T-cell (primary cell): ENCODE results near the gene CENPW. TPM values are rescaled to one million over a fixed set of nuclear protein-coding genes. Genes with fewer than 3 reads are reported as not detected.

Source experiments
- ATAC-seq, 4 experiments: fragments of 200-7000 bp in 3 of 4; fragments of 150-1000 bp in 1 of 4; cut with Tn5 transposase; replicated peaks in 1 of 4; 1 replicate in 3 of 4; 2 replicates in 1 of 4; pipeline ENCODE4 v1.10.0; 2021; ENCODE audit warnings: moderate library complexity in 3 of 4, mild to moderate bottlenecking in 2 of 4, moderate number of reproducible peaks in 1 of 4
- CTCF ChIA-PET, 2 donors: fragments of 300-600 bp; sonication (Branson Sonifier 250); formaldehyde crosslinking; loops; one replicate each; lab custom pipeline; 2022; ENCODE audit warnings: antibody characterized with exemption in 2 of 2; lab: Charles Lee
- POLR2A ChIA-PET, 2 donors: fragments of 300-600 bp; sonication (Branson Sonifier 250); formaldehyde crosslinking; loops; one replicate each; lab custom pipeline; 2022; ENCODE audit warnings: antibody characterized with exemption in 2 of 2; lab: Charles Lee
- DNase-seq, 35 experiments: peaks; one replicate each; pipeline versions ENCODE4 v3.0.0 to v3.0.0-alpha.2; 2013 to 2023
- H3K27ac ChIP-seq: one replicate; pipeline ENCODE4 v1.5.1; 2013; ENCODE audit warnings: low read length
- H3K27me3 ChIP-seq, 2 experiments: replicated peaks in 1 of 2; 1 replicate in 1 of 2; 2 replicates in 1 of 2; pipeline versions ENCODE4 v1.6.1 to v1.7.0; 2013; ENCODE audit warnings: low read length in 1 of 2, mixed read lengths in 1 of 2; ENCODE audit not compliant: control insufficient read depth in 2 of 2, insufficient read depth in 2 of 2; ENCODE audit errors: extremely low read depth in 1 of 2
- H3K36me3 ChIP-seq, 2 donors: 1 replicate in 1 of 2; 2 replicates in 1 of 2; pipeline versions ENCODE4 v1.6.1 to v1.7.0; 2013; ENCODE audit warnings: low read length in 1 of 2; ENCODE audit not compliant: control insufficient read depth in 2 of 2, insufficient read depth in 1 of 2; ENCODE audit errors: extremely low read depth in 1 of 2
- H3K4me1 ChIP-seq, 2 experiments: 1 replicate in 1 of 2; 2 replicates in 1 of 2; pipeline versions ENCODE4 v1.6.1 to v1.7.0; 2013; ENCODE audit warnings: low read length in 2 of 2, mixed read lengths in 1 of 2; ENCODE audit not compliant: insufficient read depth in 2 of 2, control insufficient read depth in 1 of 2; ENCODE audit errors: extremely low read depth in 1 of 2
- H3K4me3 ChIP-seq, 2 donors: 1 replicate in 1 of 2; 2 replicates in 1 of 2; pipeline versions ENCODE4 v1.5.1 to v1.7.0; 2013; ENCODE audit warnings: mild to moderate bottlenecking in 2 of 2, low read length in 1 of 2, moderate library complexity in 1 of 2; ENCODE audit not compliant: control insufficient read depth in 1 of 2; ENCODE audit errors: extremely low read depth in 1 of 2
- H3K9me3 ChIP-seq: 2 replicates; pipeline ENCODE4 v1.7.0; 2013
- H3K27ac Mint-ChIP-seq, 2 donors: one replicate each; pipeline ENCODE4 v1.8.0; 2020 to 2021; ENCODE audit warnings: mild to moderate bottlenecking in 2 of 2, mixed read lengths in 2 of 2
- H3K27me3 Mint-ChIP-seq, 2 donors: one replicate each; pipeline ENCODE4 v1.8.0; 2021 to 2022; ENCODE audit warnings: mixed read lengths in 2 of 2
- H3K36me3 Mint-ChIP-seq: one replicate; pipeline ENCODE4 v1.8.0; 2021; ENCODE audit warnings: mixed read lengths
- H3K4me1 Mint-ChIP-seq, 3 donors: one replicate each; pipeline ENCODE4 v1.8.0; 2020 to 2022; ENCODE audit warnings: mixed read lengths in 3 of 3, mild to moderate bottlenecking in 1 of 3
- H3K4me3 Mint-ChIP-seq, 3 donors: one replicate each; pipeline ENCODE4 v1.8.0; 2020 to 2022; ENCODE audit warnings: mild to moderate bottlenecking in 3 of 3, mixed read lengths in 3 of 3, moderate library complexity in 3 of 3
- H3K9me3 Mint-ChIP-seq, 3 donors: one replicate each; pipeline ENCODE4 v1.8.0; 2020 to 2022; ENCODE audit warnings: mixed read lengths in 3 of 3
- WGBS: methylation state at CpG from one replicate; pipeline ENCODE4 v1.1.5; 2013; ENCODE audit warnings: missing lambda C conversion rate; ENCODE audit not compliant: insufficient coverage; 5-methylcytosine and 5-hydroxymethylcytosine counted together
- total RNA-seq, 35 experiments: library from RNA in 6 of 35; stranded (reverse) in 6 of 35; fragments of 120-200 nt in 1 of 35; gene quantifications; one replicate each; pipeline versions ENCODE4 v1.2.1 to v1.2.4 and lab custom pipeline; 2013 to 2026

The CENPW gene
- total RNA-seq, 5 donors from 2014 or later (not counting 1 experiment from before 2014, with no cell fraction given), result 1.2 to 4.1 (median 1.9) TPM

- ATAC-seq, result no peak
- Histone ChIP-seq H3K4me1 (peaks cover 7 to 16% of the 10 kb centered on the region in 2 experiments), H3K4me3 (no peak overlapping the region), H3K27me3 (no peaks in the 10 kb centered on the region), H3K36me3 (no peaks in the 10 kb centered on the region), H3K27ac (no peak overlapping the region), H3K9me3 (no peaks in the 10 kb centered on the region)
- Mint-ChIP-seq H3K4me1 (peaks cover 7 to 12% (median 10%) of the 10 kb centered on the region in 3 donors), H3K27me3 (no peaks in the 10 kb centered on the region), H3K4me3 (no peak overlapping the region), H3K27ac (no peak overlapping the region), H3K9me3 (no peaks in the 10 kb centered on the region), H3K36me3 (no peaks in the 10 kb centered on the region)
- POLR2A ChIA-PET, result no interaction called here
- CTCF ChIA-PET, result interaction anchor here in 1 of 2 donors (0.6 kb wide), 1 partner anchor 46 kb away, joined by 4 read pairs; no protein-coding TSS in a partner anchor
- no peak for DNase-seq
- WGBS, result 84% methylated on average over 3 of the region's 3 CpGs
These were observed 2.6 kb upstream of the CENPW start for GRCh38 chr6:126337323-126337722.

DNA sequence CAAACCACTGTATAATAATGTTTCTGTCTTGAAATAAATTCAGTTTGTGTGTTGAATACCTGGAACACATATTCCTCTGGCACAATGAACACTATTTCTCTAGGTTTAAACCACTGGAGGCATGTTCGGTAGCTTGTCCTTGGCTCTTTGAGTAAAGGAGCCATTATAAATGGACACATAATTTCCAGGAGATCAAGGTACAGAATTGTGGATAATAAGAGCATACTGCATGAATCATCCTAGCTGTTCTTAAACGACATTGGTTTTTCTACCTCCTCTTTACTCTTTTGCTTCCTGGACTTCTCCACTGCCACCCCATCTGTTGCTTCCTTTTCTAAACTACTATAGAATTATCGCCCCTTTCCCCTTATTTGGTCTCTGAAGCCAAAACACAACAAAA lies 1.2 kb downstream of the CENPW start:
- Mint-ChIP-seq H3K36me3 (no peaks in the 10 kb centered on the region), H3K9me3 (no peaks in the 10 kb centered on the region), H3K4me1 (peaks cover 7 to 12% (median 10%) of the 10 kb centered on the region in 3 donors), H3K4me3 (no peak overlapping the region), H3K27me3 (no peaks in the 10 kb centered on the region), H3K27ac (no peak overlapping the region)
- Histone ChIP-seq H3K36me3 (no peaks in the 10 kb centered on the region), H3K9me3 (no peaks in the 10 kb centered on the region), H3K27ac (no peak overlapping the region), H3K4me3 (no peak overlapping the region), H3K27me3 (no peaks in the 10 kb centered on the region), H3K4me1 (peaks cover 7 to 16% of the 10 kb centered on the region in 2 experiments)
- CTCF ChIA-PET, result no interaction called here
- WGBS, result 79% methylated on average over 2 of the region's 3 CpGs
- ATAC-seq (no peak), DNase-seq (no peak)
- POLR2A ChIA-PET, result no interaction called here

GRCh38 chr6:126344181-126344580 lies 4.3 kb downstream of the CENPW start:
- Histone ChIP-seq H3K27ac (no peak overlapping the region), H3K9me3 (no peaks in the 10 kb centered on the region), H3K27me3 (no peaks in the 10 kb centered on the region), H3K4me3 (no peak overlapping the region), H3K36me3 (no peaks in the 10 kb centered on the region), H3K4me1 (peaks cover 7 to 9% of the 10 kb centered on the region in 2 experiments)
- Mint-ChIP-seq H3K9me3 (no peaks in the 10 kb centered on the region), H3K4me3 (no peak overlapping the region), H3K27me3 (no peaks in the 10 kb centered on the region), H3K27ac (no peak overlapping the region), H3K36me3 (no peaks in the 10 kb centered on the region), H3K4me1 (peaks cover 7 to 12% (median 10%) of the 10 kb centered on the region in 3 donors)
- ChIA-PET POLR2A (no interaction called here), CTCF (interaction anchor here in 1 of 2 donors (0.6 kb wide), 1 partner anchor 304 kb away, joined by 5 read pairs; no protein-coding TSS in a partner anchor)
- no peak for ATAC-seq
- no peak for DNase-seq

- 100% methylated on average over 1 of the region's 1 CpG for whole genome bisulfite sequencing
- no peak for ATAC-seq
These were observed 12.0 kb downstream of the CENPW start for GRCh38 chr6:126351960-126352359.

DNA sequence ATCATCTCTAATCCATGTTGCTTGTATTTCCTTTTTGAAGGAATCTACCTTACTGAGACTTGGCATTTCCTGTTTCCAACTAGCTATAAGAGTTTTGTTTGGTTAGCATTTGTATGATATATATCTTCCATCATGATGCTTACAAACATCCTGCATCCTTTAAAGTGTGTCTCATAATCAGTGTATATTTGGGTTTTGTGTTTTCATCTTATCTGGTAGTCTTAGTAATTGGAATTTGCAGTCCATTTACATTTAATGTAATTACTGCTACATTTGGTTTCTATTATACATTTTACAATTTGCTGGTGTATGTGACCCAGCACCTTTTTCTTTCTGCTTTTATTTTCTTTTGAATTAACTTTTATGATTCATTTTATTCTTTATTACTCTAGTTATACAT lies 12.6 kb downstream of the CENPW start:
- Histone ChIP-seq H3K27me3 (no peaks in the 10 kb centered on the region), H3K4me1 (peaks cover 0 to 3% of the 10 kb centered on the region in 2 experiments), H3K4me3 (no peak overlapping the region), H3K9me3 (no peaks in the 10 kb centered on the region), H3K36me3 (no peaks in the 10 kb centered on the region), H3K27ac (no peak overlapping the region)
- Mint-ChIP-seq H3K27me3 (no peaks in the 10 kb centered on the region), H3K9me3 (peaks cover 0 to 12% (median 8%) of the 10 kb centered on the region in 3 donors), H3K4me1 (no peaks in the 10 kb centered on the region), H3K4me3 (no peak overlapping the region), H3K27ac (no peak overlapping the region), H3K36me3 (no peaks in the 10 kb centered on the region)
- ATAC-seq, result no peak
- ChIA-PET POLR2A (no interaction called here), CTCF (no interaction called here)
- no peak for DNase-seq

More at GRCh38 chr6:126351960-126352359, 12.0 kb downstream of the CENPW start:
- no peaks in the 10 kb centered on the region for H3K9me3 ChIP-seq
- no peaks in the 10 kb centered on the region for H3K36me3 ChIP-seq
- no peaks in the 10 kb centered on the region for H3K27me3 ChIP-seq
- H3K4me3 Mint-ChIP-seq, result no peak overlapping the region
- POLR2A ChIA-PET, result no interaction called here
- no peak overlapping the region for H3K27ac ChIP-seq
- no peaks in the 10 kb centered on the region for H3K36me3 Mint-ChIP-seq
- CTCF ChIA-PET, result no interaction called here
- H3K9me3 Mint-ChIP-seq, result peaks cover 0 to 8% (median 4%) of the 10 kb centered on the region in 3 donors
- H3K27me3 Mint-ChIP-seq, result no peaks in the 10 kb centered on the region
- H3K4me1 ChIP-seq, result peaks cover 0 to 3% of the 10 kb centered on the region in 2 experiments
- H3K27ac Mint-ChIP-seq, result no peak overlapping the region
- no peaks in the 10 kb centered on the region for H3K4me1 Mint-ChIP-seq
- no peak for DNase-seq
- no peak overlapping the region for H3K4me3 ChIP-seq

GRCh38 chr6:126356526-126356925 lies 16.6 kb downstream of the CENPW start:
- POLR2A ChIA-PET, result no interaction called here
- H3K36me3 ChIP-seq, result no peaks in the 10 kb centered on the region
- no peak overlapping the region for H3K4me3 ChIP-seq
- peaks cover 0 to 3% of the 10 kb centered on the region in 2 experiments for H3K4me1 ChIP-seq
- H3K27ac ChIP-seq, result no peak overlapping the region
- no peaks in the 10 kb centered on the region for H3K27me3 ChIP-seq
- Mint-ChIP-seq H3K27ac (no peak overlapping the region), H3K27me3 (no peaks in the 10 kb centered on the region), H3K36me3 (peaks cover 5% of the 10 kb centered on the region), H3K9me3 (peaks cover 9 to 45% (median 29%) of the 10 kb centered on the region in 3 donors), H3K4me1 (no peaks in the 10 kb centered on the region), H3K4me3 (no peak overlapping the region)
- CTCF ChIA-PET, result no interaction called here
- no peaks in the 10 kb centered on the region for H3K9me3 ChIP-seq
- ATAC-seq (no peak), DNase-seq (no peak)
